H1 (cell line): ENCODE results near the gene CBL. TPM values are rescaled to one million over a fixed set of nuclear protein-coding genes. Genes with fewer than 3 reads are reported as not detected.

Experiments
- RBBP5 ChIP-seq: IDR thresholded peaks from 2 replicates; pipeline ENCODE4 v1.7.1; 2012; ENCODE audit warnings: low read depth, mild to moderate bottlenecking, inconsistent platforms, low read length, moderate library complexity, borderline replicate concordance
- TAF1 ChIP-seq: IDR thresholded peaks from 2 replicates; pipeline ENCODE4 v1.6.1; 2011; ENCODE audit warnings: mild to moderate bottlenecking, low read depth, low read length
- polyA plus RNA-seq, 7 experiments: library from polyadenylated mRNA; depleted of rRNA in 3 of 7; stranded (reverse) in 5 of 7; unstranded in 2 of 7; fragments of >200 nt in 5 of 7; fragments of 200-250 nt in 2 of 7; gene quantifications; 1 replicate in 5 of 7; 2 replicates in 1 of 7; 4 replicates in 1 of 7; pipeline versions ENCODE4 v1.2.1 to v1.2.3, GENCODE V29; 2011 to 2013; ENCODE audit warnings: missing spikeins in 2 of 7, mixed read lengths in 2 of 7
- total RNA-seq: library from RNA; stranded (reverse); fragmentation: NEBNext Ultra II Directional; extraction: Animal tissue kit (Norgen Biotek cat#: 25700); gene quantifications from 2 replicates; pipeline ENCODE4 v1.2.1, GENCODE V29; 2021

Gene CBL
- total and polyA plus RNA-seq, 2 of the 8 experiments (the other 6 are each of a cell fraction or from before 2014, with no cell fraction given): 23.1 to 57.8 TPM

- no peak for TF ChIP-seq RBBP5
- no peak for TF ChIP-seq TAF1
- TF ChIP-seq, all 59 proteins: peak for 2
These were observed 78.4 kb downstream of the CBL start (continued) for GRCh38 chr11:119284344-119285157.
